PC-9 (cell line): Measurements from ENCODE around the gene COL23A1. TPM values are rescaled to one million over a fixed set of nuclear protein-coding genes. Genes with fewer than 3 reads are reported as not detected.

ENCODE experiments used
- BruUV-seq: library from RNA; stranded (reverse); fragments of 400-500 nt; replicated peaks from 2 replicates; lab custom pipeline; 2021; lab: Mats Ljungman, UMichigan
- CTCF ChIA-PET: fragments of 300-600 bp; sonication (Branson Sonifier 250); formaldehyde crosslinking; loops from one replicate; lab custom pipeline; 2022; ENCODE audit warnings: antibody characterized with exemption; lab: Charles Lee
- POLR2A ChIA-PET: fragments of 300-600 bp; sonication (Branson Sonifier 250); formaldehyde crosslinking; loops from one replicate; lab custom pipeline; 2022; ENCODE audit warnings: antibody characterized with exemption; ENCODE audit not compliant: unreplicated experiment; lab: Charles Lee
- DNase-seq, 2 experiments: peaks; one replicate each; pipeline versions ENCODE4 v3.0.0 to v3.0.0-alpha.2; 2015 to 2022; ENCODE audit warnings: mixed read lengths in 1 of 2
- H2AFZ ChIP-seq: fragments of 200-600 bp; sonication (generic); 2 replicates; pipeline ENCODE4 v1.8.1; 2017; ENCODE audit warnings: antibody characterized with exemption
- H3F3A ChIP-seq: fragments of 200-600 bp; sonication (generic); 2 replicates; pipeline ENCODE4 v1.8.1; 2017; ENCODE audit warnings: antibody characterized with exemption, mild to moderate bottlenecking, low read depth; ENCODE audit not compliant: insufficient read depth
- H3K27ac ChIP-seq: fragments of 200-600 bp; sonication (generic); 2 replicates; pipeline ENCODE4 v1.6.1; 2016; ENCODE audit warnings: mixed run types
- H3K27me3 ChIP-seq: fragments of 200-600 bp; sonication (generic); 2 replicates; pipeline ENCODE4 v1.6.1; 2016; ENCODE audit warnings: low read depth, mixed run types; ENCODE audit not compliant: insufficient read depth
- H3K36me3 ChIP-seq: fragments of 200-600 bp; sonication (generic); 2 replicates; pipeline ENCODE4 v1.6.1; 2016; ENCODE audit warnings: low read depth, mixed run types
- H3K4me1 ChIP-seq: fragments of 200-600 bp; sonication (generic); replicated peaks from 2 replicates; pipeline ENCODE4 v1.6.1; 2016; ENCODE audit warnings: mixed run types; ENCODE audit not compliant: insufficient read depth
- H3K4me2 ChIP-seq: fragments of 200-600 bp; sonication (generic); 2 replicates; pipeline ENCODE4 v1.6.1; 2017; ENCODE audit warnings: mixed run types
- H3K4me3 ChIP-seq: fragments of 200-600 bp; sonication (generic); 2 replicates; pipeline ENCODE4 v1.6.1; 2016; ENCODE audit warnings: mixed run types
- H3K79me2 ChIP-seq: fragments of 200-600 bp; sonication (generic); 2 replicates; pipeline ENCODE4 v1.6.1; 2017; ENCODE audit warnings: low read depth, mixed run types
- H3K9me2 ChIP-seq: fragments of 200-600 bp; sonication (generic); 2 replicates; pipeline ENCODE4 v1.8.1; 2017; ENCODE audit warnings: mild to moderate bottlenecking; ENCODE audit not compliant: insufficient read depth
- H3K9me3 ChIP-seq: fragments of 200-600 bp; sonication (generic); 2 replicates; pipeline ENCODE4 v1.8.1; 2016; ENCODE audit warnings: low read depth; ENCODE audit not compliant: insufficient read depth
- H4K20me1 ChIP-seq: fragments of 200-600 bp; sonication (generic); 2 replicates; pipeline ENCODE4 v1.8.1; 2017; ENCODE audit not compliant: insufficient read depth
- EZH2 ChIP-seq: fragments of 200-600 bp; sonication (generic); IDR thresholded peaks from 2 replicates; pipeline ENCODE4 v1.8.0; 2017; ENCODE audit warnings: antibody characterized with exemption, low read depth
- intact Hi-C: fragments of 100-400 bp; cut with micrococcal nuclease; formaldehyde crosslinking; loops from one replicate; pipeline ENCODE4 v1.10.0; 2022; ENCODE audit not compliant: unreplicated experiment
- total RNA-seq: library from RNA; stranded (reverse); gene quantifications from 2 replicates; pipeline ENCODE4 v1.2.3, GENCODE V29; 2021
- TF ChIP-seq, protein P1 (sequence below): fragments of 200-600 bp; sonication (generic); conservative IDR thresholded peaks from 2 replicates; pipeline ENCODE4 v1.6.1; 2017; ENCODE audit warnings: mixed run types, antibody characterized with exemption, mild to moderate bottlenecking, moderate library complexity

COL23A1 gene
- total RNA-seq, 1 experiment from 2014 or later: not detected

- ChIA-PET POLR2A (no interaction called here), CTCF (no interaction called here)
- Histone ChIP-seq H3K9me2 (no peaks in the 10 kb centered on the region), H4K20me1 (0 out of 2 replicates have a peak, but pooled peaks cover 3% of the 10 kb centered on the region), H3K27ac (no peak overlapping the region), H2AFZ (no peak overlapping the region), H3K4me3 (no peak overlapping the region), H3K36me3 (no peaks in the 10 kb centered on the region), H3K79me2 (no peaks in the 10 kb centered on the region), H3K4me1 (no peaks in the 10 kb centered on the region), H3K4me2 (no peak overlapping the region), H3K27me3 (peaks cover 96% of the 10 kb centered on the region), H3K9me3 (no peaks in the 10 kb centered on the region), H3F3A (no peaks in the 10 kb centered on the region)
- intact Hi-C loops: no loop called here
- DNase-seq: no peak
- no TSS peak for BruUV-seq
- TF ChIP-seq EZH2: no peak
- TF ChIP-seq, protein P1, sequence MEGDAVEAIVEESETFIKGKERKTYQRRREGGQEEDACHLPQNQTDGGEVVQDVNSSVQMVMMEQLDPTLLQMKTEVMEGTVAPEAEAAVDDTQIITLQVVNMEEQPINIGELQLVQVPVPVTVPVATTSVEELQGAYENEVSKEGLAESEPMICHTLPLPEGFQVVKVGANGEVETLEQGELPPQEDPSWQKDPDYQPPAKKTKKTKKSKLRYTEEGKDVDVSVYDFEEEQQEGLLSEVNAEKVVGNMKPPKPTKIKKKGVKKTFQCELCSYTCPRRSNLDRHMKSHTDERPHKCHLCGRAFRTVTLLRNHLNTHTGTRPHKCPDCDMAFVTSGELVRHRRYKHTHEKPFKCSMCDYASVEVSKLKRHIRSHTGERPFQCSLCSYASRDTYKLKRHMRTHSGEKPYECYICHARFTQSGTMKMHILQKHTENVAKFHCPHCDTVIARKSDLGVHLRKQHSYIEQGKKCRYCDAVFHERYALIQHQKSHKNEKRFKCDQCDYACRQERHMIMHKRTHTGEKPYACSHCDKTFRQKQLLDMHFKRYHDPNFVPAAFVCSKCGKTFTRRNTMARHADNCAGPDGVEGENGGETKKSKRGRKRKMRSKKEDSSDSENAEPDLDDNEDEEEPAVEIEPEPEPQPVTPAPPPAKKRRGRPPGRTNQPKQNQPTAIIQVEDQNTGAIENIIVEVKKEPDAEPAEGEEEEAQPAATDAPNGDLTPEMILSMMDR: no peak
Measured at GRCh38 chr5:178338750-178339144, 251.4 kb downstream of the COL23A1 start.

GRCh38 chr5:178338126-178338749 lies 252.0 kb downstream of the COL23A1 start:
- intact Hi-C loops: no loop called here
- POLR2A ChIA-PET: no interaction called here
- no peak overlapping the region for H3K4me3 ChIP-seq

GRCh38 chr5:178337334-178337741 lies 252.9 kb downstream of the COL23A1 start:
- ChIA-PET CTCF (no interaction called here), POLR2A (no interaction called here)
- H3K27ac ChIP-seq: no peak overlapping the region
- no peak overlapping the region for H3K4me3 ChIP-seq
- H3K4me1 ChIP-seq: no peaks in the 10 kb centered on the region
- no peak overlapping the region for H2AFZ ChIP-seq
- no peaks in the 10 kb centered on the region for H3F3A ChIP-seq
- H3K9me2 ChIP-seq: no peaks in the 10 kb centered on the region
- TF ChIP-seq, protein P1: no peak
- H3K27me3 ChIP-seq: peaks cover 98% of the 10 kb centered on the region
- H3K79me2 ChIP-seq: no peaks in the 10 kb centered on the region
- H3K9me3 ChIP-seq: no peaks in the 10 kb centered on the region
- no TSS peak for BruUV-seq
- no peak overlapping the region for H3K4me2 ChIP-seq
- H3K36me3 ChIP-seq: no peaks in the 10 kb centered on the region
- H4K20me1 ChIP-seq: 0 out of 2 replicates have a peak, but pooled peaks cover 3% of the 10 kb centered on the region
- DNase-seq: no peak
- intact Hi-C loops: no loop called here

More at GRCh38 chr5:178338126-178338749, 252.0 kb downstream of the COL23A1 start:
- Histone ChIP-seq H3K27ac (no peak overlapping the region), H3K9me2 (no peaks in the 10 kb centered on the region), H3F3A (no peaks in the 10 kb centered on the region), H3K36me3 (no peaks in the 10 kb centered on the region), H4K20me1 (0 out of 2 replicates have a peak, but pooled peaks cover 3% of the 10 kb centered on the region), H3K27me3 (peaks cover 98% of the 10 kb centered on the region), H2AFZ (no peak overlapping the region), H3K4me2 (no peak overlapping the region), H3K9me3 (no peaks in the 10 kb centered on the region), H3K79me2 (no peaks in the 10 kb centered on the region), H3K4me1 (no peaks in the 10 kb centered on the region)
- CTCF ChIA-PET: no interaction called here
- no TSS peak for BruUV-seq
- no peak for DNase-seq
- no peak for TF ChIP-seq EZH2
- TF ChIP-seq, protein P1: no peak
